T-cell (primary cell): ENCODE data around the gene GOLIM4. TPM values are rescaled to one million over a fixed set of nuclear protein-coding genes. Genes with fewer than 3 reads are reported as not detected.

ENCODE experiments used
- ATAC-seq, 4 experiments: fragments of 200-7000 bp in 3 of 4; fragments of 150-1000 bp in 1 of 4; cut with Tn5 transposase; replicated peaks in 1 of 4; 1 replicate in 3 of 4; 2 replicates in 1 of 4; pipeline ENCODE4 v1.10.0; 2021; ENCODE audit warnings: moderate library complexity in 3 of 4, mild to moderate bottlenecking in 2 of 4, moderate number of reproducible peaks in 1 of 4
- CTCF ChIA-PET, 2 donors: fragments of 300-600 bp; sonication (Branson Sonifier 250); formaldehyde crosslinking; loops; one replicate each; lab custom pipeline; 2022; ENCODE audit warnings: antibody characterized with exemption in 2 of 2; lab: Charles Lee
- POLR2A ChIA-PET, 2 donors: fragments of 300-600 bp; sonication (Branson Sonifier 250); formaldehyde crosslinking; loops; one replicate each; lab custom pipeline; 2022; ENCODE audit warnings: antibody characterized with exemption in 2 of 2; lab: Charles Lee
- DNase-seq, 35 experiments: peaks; one replicate each; pipeline versions ENCODE4 v3.0.0 to v3.0.0-alpha.2; 2013 to 2023
- H3K27ac ChIP-seq: one replicate; pipeline ENCODE4 v1.5.1; 2013; ENCODE audit warnings: low read length
- H3K27me3 ChIP-seq, 2 experiments: replicated peaks in 1 of 2; 1 replicate in 1 of 2; 2 replicates in 1 of 2; pipeline versions ENCODE4 v1.6.1 to v1.7.0; 2013; ENCODE audit warnings: low read length in 1 of 2, mixed read lengths in 1 of 2; ENCODE audit not compliant: control insufficient read depth in 2 of 2, insufficient read depth in 2 of 2; ENCODE audit errors: extremely low read depth in 1 of 2
- H3K36me3 ChIP-seq, 2 donors: 1 replicate in 1 of 2; 2 replicates in 1 of 2; pipeline versions ENCODE4 v1.6.1 to v1.7.0; 2013; ENCODE audit warnings: low read length in 1 of 2; ENCODE audit not compliant: control insufficient read depth in 2 of 2, insufficient read depth in 1 of 2; ENCODE audit errors: extremely low read depth in 1 of 2
- H3K4me1 ChIP-seq, 2 experiments: 1 replicate in 1 of 2; 2 replicates in 1 of 2; pipeline versions ENCODE4 v1.6.1 to v1.7.0; 2013; ENCODE audit warnings: low read length in 2 of 2, mixed read lengths in 1 of 2; ENCODE audit not compliant: insufficient read depth in 2 of 2, control insufficient read depth in 1 of 2; ENCODE audit errors: extremely low read depth in 1 of 2
- H3K4me3 ChIP-seq, 2 donors: 1 replicate in 1 of 2; 2 replicates in 1 of 2; pipeline versions ENCODE4 v1.5.1 to v1.7.0; 2013; ENCODE audit warnings: mild to moderate bottlenecking in 2 of 2, low read length in 1 of 2, moderate library complexity in 1 of 2; ENCODE audit not compliant: control insufficient read depth in 1 of 2; ENCODE audit errors: extremely low read depth in 1 of 2
- H3K9me3 ChIP-seq: 2 replicates; pipeline ENCODE4 v1.7.0; 2013
- H3K27ac Mint-ChIP-seq, 2 donors: one replicate each; pipeline ENCODE4 v1.8.0; 2020 to 2021; ENCODE audit warnings: mild to moderate bottlenecking in 2 of 2, mixed read lengths in 2 of 2
- H3K27me3 Mint-ChIP-seq, 2 donors: one replicate each; pipeline ENCODE4 v1.8.0; 2021 to 2022; ENCODE audit warnings: mixed read lengths in 2 of 2
- H3K36me3 Mint-ChIP-seq: one replicate; pipeline ENCODE4 v1.8.0; 2021; ENCODE audit warnings: mixed read lengths
- H3K4me1 Mint-ChIP-seq, 3 donors: one replicate each; pipeline ENCODE4 v1.8.0; 2020 to 2022; ENCODE audit warnings: mixed read lengths in 3 of 3, mild to moderate bottlenecking in 1 of 3
- H3K4me3 Mint-ChIP-seq, 3 donors: one replicate each; pipeline ENCODE4 v1.8.0; 2020 to 2022; ENCODE audit warnings: mild to moderate bottlenecking in 3 of 3, mixed read lengths in 3 of 3, moderate library complexity in 3 of 3
- H3K9me3 Mint-ChIP-seq, 3 donors: one replicate each; pipeline ENCODE4 v1.8.0; 2020 to 2022; ENCODE audit warnings: mixed read lengths in 3 of 3
- WGBS: methylation state at CpG from one replicate; pipeline ENCODE4 v1.1.5; 2013; ENCODE audit warnings: missing lambda C conversion rate; ENCODE audit not compliant: insufficient coverage; 5-methylcytosine and 5-hydroxymethylcytosine counted together
- total RNA-seq, 35 experiments: library from RNA in 6 of 35; stranded (reverse) in 6 of 35; fragments of 120-200 nt in 1 of 35; gene quantifications; one replicate each; pipeline versions ENCODE4 v1.2.1 to v1.2.4 and lab custom pipeline; 2013 to 2026

GOLIM4 gene
- total RNA-seq, 5 donors from 2014 or later (not counting 1 experiment from before 2014, with no cell fraction given), result 0.49 to 1.5 (median 0.96) TPM

- no peak overlapping the region for H3K4me3 Mint-ChIP-seq
- Histone ChIP-seq H3K4me3 (no peak overlapping the region), H3K27me3 (no peaks in the 10 kb centered on the region), H3K4me1 (no peaks in the 10 kb centered on the region), H3K36me3 (no peaks in the 10 kb centered on the region), H3K27ac (no peak overlapping the region), H3K9me3 (no peaks in the 10 kb centered on the region)
- H3K9me3 Mint-ChIP-seq, result peaks cover 0 to 3% (median 0%) of the 10 kb centered on the region in 3 donors
- DNase-seq (no peak), ATAC-seq (no peak)
- H3K4me1 Mint-ChIP-seq, result no peaks in the 10 kb centered on the region
- no peaks in the 10 kb centered on the region for H3K27me3 Mint-ChIP-seq
- POLR2A ChIA-PET, result no interaction called here
- H3K36me3 Mint-ChIP-seq, result no peaks in the 10 kb centered on the region
- WGBS, result no CpG with 5 or more reads among the region's 4 CpGs
- CTCF ChIA-PET, result no interaction called here
- H3K27ac Mint-ChIP-seq, result no peak overlapping the region
Measured at GRCh38 chr3:168030577-168030976, 65.1 kb downstream of the GOLIM4 start.

GRCh38 chr3:168029705-168030104, 66.0 kb downstream of the GOLIM4 start:
- no peaks in the 10 kb centered on the region for H3K36me3 Mint-ChIP-seq
- no peak overlapping the region for H3K27ac ChIP-seq
- no peaks in the 10 kb centered on the region for H3K4me1 ChIP-seq
- no peaks in the 10 kb centered on the region for H3K36me3 ChIP-seq
- DNase-seq (no peak), ATAC-seq (no peak)
- WGBS, result 96% methylated on average over 7 of the region's 7 CpGs
- no peaks in the 10 kb centered on the region for H3K9me3 ChIP-seq
- H3K27me3 Mint-ChIP-seq, result no peaks in the 10 kb centered on the region
- POLR2A ChIA-PET, result interaction anchor here in 1 of 2 donors (0.6 kb wide), 1 partner anchor 184 kb away, joined by 3 read pairs; no protein-coding TSS in a partner anchor
- no peak overlapping the region for H3K4me3 Mint-ChIP-seq
- peaks cover 0 to under 1% (median 0%) of the 10 kb centered on the region in 3 donors for H3K9me3 Mint-ChIP-seq
- H3K4me1 Mint-ChIP-seq, result peaks cover 1 to 5% (median 4%) of the 10 kb centered on the region in 3 donors
- no peak overlapping the region for H3K4me3 ChIP-seq
- CTCF ChIA-PET, result interaction anchor here in 1 of 2 donors (0.6 kb wide), 2 partner anchors 18 to 53 kb away, joined by 3 to 5 read pairs; no protein-coding TSS in a partner anchor
- no peak overlapping the region for H3K27ac Mint-ChIP-seq
- no peaks in the 10 kb centered on the region for H3K27me3 ChIP-seq

- peaks cover 1 to 8% (median 4%) of the 10 kb centered on the region in 3 donors for H3K4me1 Mint-ChIP-seq
- no peaks in the 10 kb centered on the region for H3K36me3 ChIP-seq
- POLR2A ChIA-PET, result no interaction called here
- DNase-seq (no peak), ATAC-seq (no peak)
- H3K4me3 Mint-ChIP-seq, result no peak overlapping the region
- H3K27ac ChIP-seq, result no peak overlapping the region
- no peaks in the 10 kb centered on the region for H3K9me3 ChIP-seq
- H3K4me1 ChIP-seq, result peaks cover 0 to 2% of the 10 kb centered on the region in 2 experiments
- no peak overlapping the region for H3K27ac Mint-ChIP-seq
- WGBS, result no CpG with 5 or more reads among the region's 1 CpG
- no peaks in the 10 kb centered on the region for H3K36me3 Mint-ChIP-seq
- H3K27me3 Mint-ChIP-seq, result no peaks in the 10 kb centered on the region
- CTCF ChIA-PET, result no interaction called here
- H3K27me3 ChIP-seq, result no peaks in the 10 kb centered on the region
- no peaks in the 10 kb centered on the region for H3K9me3 Mint-ChIP-seq
- no peak overlapping the region for H3K4me3 ChIP-seq
Measured at GRCh38 chr3:168028086-168028485, 67.6 kb downstream of the GOLIM4 start.

- no peak for ATAC-seq
- Histone ChIP-seq H3K4me1 (peaks cover 0 to 2% of the 10 kb centered on the region in 2 experiments), H3K4me3 (no peak overlapping the region), H3K9me3 (no peaks in the 10 kb centered on the region), H3K27ac (no peak overlapping the region), H3K27me3 (no peaks in the 10 kb centered on the region), H3K36me3 (no peaks in the 10 kb centered on the region)
- no peak overlapping the region for H3K4me3 Mint-ChIP-seq
- no CpG with 5 or more reads among the region's 3 CpGs for WGBS
- POLR2A ChIA-PET, result no interaction called here
- no peak overlapping the region for H3K27ac Mint-ChIP-seq
- no peaks in the 10 kb centered on the region for H3K9me3 Mint-ChIP-seq
- DNase-seq, result no peak
- peaks cover 1 to 8% (median 4%) of the 10 kb centered on the region in 3 donors for H3K4me1 Mint-ChIP-seq
- CTCF ChIA-PET, result no interaction called here
- H3K27me3 Mint-ChIP-seq, result no peaks in the 10 kb centered on the region
- no peaks in the 10 kb centered on the region for H3K36me3 Mint-ChIP-seq
Measured at GRCh38 chr3:168026764-168027163, 69.0 kb downstream of the GOLIM4 start.

- ChIA-PET CTCF (no interaction called here), POLR2A (no interaction called here)
- Histone ChIP-seq H3K4me1 (peaks cover 0 to 2% of the 10 kb centered on the region in 2 experiments), H3K36me3 (no peaks in the 10 kb centered on the region), H3K4me3 (no peak overlapping the region), H3K27ac (no peak overlapping the region), H3K9me3 (no peaks in the 10 kb centered on the region), H3K27me3 (no peaks in the 10 kb centered on the region)
- ATAC-seq (no peak), DNase-seq (no peak)
- no peaks in the 10 kb centered on the region for H3K36me3 Mint-ChIP-seq
- H3K4me3 Mint-ChIP-seq, result no peak overlapping the region
- H3K4me1 Mint-ChIP-seq, result peaks cover 1 to 8% (median 4%) of the 10 kb centered on the region in 3 donors
- H3K27me3 Mint-ChIP-seq, result no peaks in the 10 kb centered on the region
- H3K27ac Mint-ChIP-seq, result no peak overlapping the region
- no peaks in the 10 kb centered on the region for H3K9me3 Mint-ChIP-seq
Measured at GRCh38 chr3:168025076-168025475, 70.6 kb downstream of the GOLIM4 start.

- Histone ChIP-seq H3K27me3 (no peaks in the 10 kb centered on the region), H3K4me1 (peaks cover 0 to 2% of the 10 kb centered on the region in 2 experiments), H3K36me3 (no peaks in the 10 kb centered on the region), H3K4me3 (no peak overlapping the region), H3K9me3 (no peaks in the 10 kb centered on the region), H3K27ac (no peak overlapping the region)
- Mint-ChIP-seq H3K27ac (no peak overlapping the region), H3K4me1 (peaks cover 1 to 8% (median 4%) of the 10 kb centered on the region in 3 donors), H3K27me3 (no peaks in the 10 kb centered on the region), H3K4me3 (no peak overlapping the region), H3K36me3 (no peaks in the 10 kb centered on the region), H3K9me3 (no peaks in the 10 kb centered on the region)
- 5% methylated on average over 4 of the region's 5 CpGs for whole genome bisulfite sequencing
- CTCF ChIA-PET, result no interaction called here
- DNase-seq (no peak), ATAC-seq (no peak)
- POLR2A ChIA-PET, result no interaction called here
Measured at GRCh38 chr3:168024537-168024941, 71.2 kb downstream of the GOLIM4 start.
